Esophagus muscularis mucosa (tissue), 4 donors: Measurements from ENCODE around the gene ACER3. TPM values are rescaled to one million over a fixed set of nuclear protein-coding genes. Genes with fewer than 3 reads are reported as not detected.

ENCODE experiments used
- DNase-seq: peaks from one replicate; pipeline ENCODE4 v3.0.0-alpha.2; 2017; ENCODE audit errors: extremely low spot score
- H3K27ac ChIP-seq, 4 donors: fragments of 200-600 bp; sonication (generic); replicated peaks in 1 of 4; 1 replicate in 3 of 4; 2 replicates in 1 of 4; pipeline ENCODE4 v1.5.1; 2016 to 2019; ENCODE audit warnings: mild to moderate bottlenecking in 1 of 4
- H3K27me3 ChIP-seq, 4 donors: fragments of 200-600 bp; sonication (generic); one replicate each; pipeline versions ENCODE4 v1.5.1 to v1.6.0; 2016 to 2019
- H3K36me3 ChIP-seq, 4 donors: fragments of 200-600 bp; sonication (generic); one replicate each; pipeline ENCODE4 v1.5.1; 2016 to 2019
- H3K4me1 ChIP-seq, 4 donors: fragments of 200-600 bp; sonication (generic); one replicate each; pipeline ENCODE4 v1.5.1; 2016 to 2019
- H3K4me3 ChIP-seq, 4 donors: fragments of 200-600 bp; sonication (generic); 1 replicate in 2 of 4; 2 replicates in 2 of 4; pipeline ENCODE4 v1.5.1; 2016 to 2019; ENCODE audit warnings: mild to moderate bottlenecking in 4 of 4, moderate library complexity in 1 of 4
- H3K9me3 ChIP-seq, 4 donors: fragments of 200-600 bp; sonication (generic); 1 replicate in 3 of 4; 2 replicates in 1 of 4; pipeline ENCODE4 v1.5.1; 2016 to 2019
- EP300 ChIP-seq: sonication (generic); formaldehyde crosslinking; IDR thresholded peaks from one replicate; pipeline ENCODE4 v1.6.1; 2017; ENCODE audit warnings: antibody characterized with exemption
- POLR2A ChIP-seq: fragments of 450-650 bp; IDR thresholded peaks from one replicate; pipeline ENCODE4 v1.6.1; 2017; ENCODE audit warnings: antibody characterized with exemption, moderate library complexity, mild to moderate bottlenecking, low read depth
- POLR2AphosphoS5 ChIP-seq, 2 donors: sonication (generic); formaldehyde crosslinking; IDR thresholded peaks; one replicate each; pipeline ENCODE4 v1.6.1; 2017; ENCODE audit warnings: antibody characterized with exemption in 2 of 2
- WGBS: methylation state at CpG from one replicate; pipeline ENCODE4 v1.1.5; 2018; 5-methylcytosine and 5-hydroxymethylcytosine counted together
- intact Hi-C: fragments of 100-400 bp; cut with DNase I; formaldehyde crosslinking; loops from one replicate; pipeline ENCODE4 v1.15.1; 2023
- total RNA-seq, 4 donors: library from RNA; depleted of rRNA; stranded (reverse); fragments of >200 nt; gene quantifications; one replicate each; pipeline versions ENCODE4 v1.1.0 to v1.2.1, GENCODE V29; 2016
- TF ChIP-seq, protein P1 (sequence below), 3 experiments: fragments of 200-600 bp in 2 of 3; fragments of 450-650 bp in 1 of 3; sonication (generic) in 2 of 3; IDR thresholded peaks; one replicate each; pipeline ENCODE4 v1.5.1; 2017 to 2019; ENCODE audit warnings: antibody characterized with exemption in 3 of 3, mild to moderate bottlenecking in 2 of 3, moderate library complexity in 1 of 3

The ACER3 gene
- total RNA-seq, 4 donors from 2014 or later = 10.5 to 12.8 (median 11.2) TPM

DNA sequence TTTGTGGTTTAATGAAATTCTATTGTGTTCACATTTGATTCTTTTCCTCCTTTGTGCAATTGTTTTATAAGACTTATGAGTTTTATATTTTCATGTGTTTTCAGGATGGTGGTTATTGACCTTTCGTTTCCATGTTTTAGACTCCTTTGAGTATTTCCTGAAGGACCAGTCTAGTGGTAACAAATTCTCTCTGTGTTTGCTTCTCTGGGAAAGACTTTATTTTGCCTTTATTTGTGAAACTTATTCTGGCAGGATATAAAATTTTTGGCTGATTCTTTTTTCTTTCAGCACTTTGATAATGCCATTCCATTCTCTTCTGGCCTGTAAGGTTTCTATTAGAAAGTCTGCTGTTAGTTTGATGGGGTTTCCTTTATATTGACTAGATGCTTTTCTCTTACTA, 83.5 kb downstream of the ACER3 start:
- Histone ChIP-seq H3K27ac (no peak overlapping the region), H3K4me3 (no peak overlapping the region), H3K4me1 (no peaks in the 10 kb centered on the region), H3K36me3 (no peaks in the 10 kb centered on the region), H3K9me3 (peaks cover 0 to 10% (median 4%) of the 10 kb centered on the region in 4 donors), H3K27me3 (no peaks in the 10 kb centered on the region)
- DNase-seq = no peak
- intact Hi-C loops = no loop called here
- TF ChIP-seq POLR2A = no peak
- no peak for TF ChIP-seq EP300
- TF ChIP-seq, protein P1, sequence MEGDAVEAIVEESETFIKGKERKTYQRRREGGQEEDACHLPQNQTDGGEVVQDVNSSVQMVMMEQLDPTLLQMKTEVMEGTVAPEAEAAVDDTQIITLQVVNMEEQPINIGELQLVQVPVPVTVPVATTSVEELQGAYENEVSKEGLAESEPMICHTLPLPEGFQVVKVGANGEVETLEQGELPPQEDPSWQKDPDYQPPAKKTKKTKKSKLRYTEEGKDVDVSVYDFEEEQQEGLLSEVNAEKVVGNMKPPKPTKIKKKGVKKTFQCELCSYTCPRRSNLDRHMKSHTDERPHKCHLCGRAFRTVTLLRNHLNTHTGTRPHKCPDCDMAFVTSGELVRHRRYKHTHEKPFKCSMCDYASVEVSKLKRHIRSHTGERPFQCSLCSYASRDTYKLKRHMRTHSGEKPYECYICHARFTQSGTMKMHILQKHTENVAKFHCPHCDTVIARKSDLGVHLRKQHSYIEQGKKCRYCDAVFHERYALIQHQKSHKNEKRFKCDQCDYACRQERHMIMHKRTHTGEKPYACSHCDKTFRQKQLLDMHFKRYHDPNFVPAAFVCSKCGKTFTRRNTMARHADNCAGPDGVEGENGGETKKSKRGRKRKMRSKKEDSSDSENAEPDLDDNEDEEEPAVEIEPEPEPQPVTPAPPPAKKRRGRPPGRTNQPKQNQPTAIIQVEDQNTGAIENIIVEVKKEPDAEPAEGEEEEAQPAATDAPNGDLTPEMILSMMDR (IDR thresholded peaks at IDR 0.05) = no peak
- TF ChIP-seq POLR2AphosphoS5 (IDR thresholded peaks at IDR 0.05) = no peak
- 92% methylated on average over 1 of the region's 1 CpG for WGBS

DNA sequence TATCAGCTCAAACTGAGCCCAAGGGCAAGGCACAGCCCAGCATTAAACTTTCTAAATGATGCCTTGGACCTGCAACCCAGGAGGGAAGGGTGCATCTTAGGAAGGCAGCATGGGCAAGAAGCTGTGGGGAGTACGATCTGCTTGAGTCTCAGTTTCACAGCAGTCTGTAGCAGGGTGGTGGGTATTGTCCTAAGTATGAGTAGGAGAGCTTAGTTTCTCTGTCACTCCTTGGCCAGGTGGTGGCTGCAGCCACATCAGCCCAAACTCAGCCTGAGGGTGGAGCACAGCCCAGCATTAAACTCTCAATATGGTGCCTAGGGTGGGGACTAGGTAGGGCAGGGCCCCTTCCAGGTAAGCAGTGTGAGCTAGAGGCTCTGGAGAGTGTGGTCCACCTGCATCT, 85.5 kb downstream of the ACER3 start:
- no peaks in the 10 kb centered on the region for H3K36me3 ChIP-seq
- no peaks in the 10 kb centered on the region for H3K4me1 ChIP-seq
- peaks cover 0 to 10% (median 4%) of the 10 kb centered on the region in 4 donors for H3K9me3 ChIP-seq
- TF ChIP-seq, protein P1 (IDR thresholded peaks at IDR 0.05) = no peak
- TF ChIP-seq EP300 (no peak), POLR2AphosphoS5 (IDR thresholded peaks at IDR 0.05) (no peak), POLR2A (no peak)
- no peak overlapping the region for H3K27ac ChIP-seq
- intact Hi-C loops = no loop called here
- 100% methylated on average over 1 of the region's 1 CpG for WGBS
- DNase-seq = no peak
- no peaks in the 10 kb centered on the region for H3K27me3 ChIP-seq
- no peak overlapping the region for H3K4me3 ChIP-seq

DNA sequence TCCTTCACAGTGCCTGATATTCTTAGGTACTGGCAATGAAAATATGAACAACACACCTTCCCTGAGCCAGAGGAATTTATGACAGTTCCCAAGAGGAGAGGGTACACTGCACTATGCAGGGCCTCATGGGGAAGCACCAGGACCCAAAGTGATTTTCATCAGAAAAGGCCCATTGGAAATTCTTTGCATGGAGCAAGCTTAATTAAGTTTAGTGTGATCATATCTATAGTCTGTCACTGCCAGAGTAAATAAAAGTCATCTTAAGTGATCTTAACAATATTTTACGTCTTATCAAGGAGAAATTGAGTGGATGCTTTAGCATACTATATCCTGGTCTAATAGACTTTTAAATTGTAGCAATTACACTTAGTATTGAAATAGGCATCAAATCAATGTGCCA, 86.5 kb downstream of the ACER3 start:
- H3K9me3 ChIP-seq = peaks cover 0 to 10% (median 4%) of the 10 kb centered on the region in 4 donors

DNA sequence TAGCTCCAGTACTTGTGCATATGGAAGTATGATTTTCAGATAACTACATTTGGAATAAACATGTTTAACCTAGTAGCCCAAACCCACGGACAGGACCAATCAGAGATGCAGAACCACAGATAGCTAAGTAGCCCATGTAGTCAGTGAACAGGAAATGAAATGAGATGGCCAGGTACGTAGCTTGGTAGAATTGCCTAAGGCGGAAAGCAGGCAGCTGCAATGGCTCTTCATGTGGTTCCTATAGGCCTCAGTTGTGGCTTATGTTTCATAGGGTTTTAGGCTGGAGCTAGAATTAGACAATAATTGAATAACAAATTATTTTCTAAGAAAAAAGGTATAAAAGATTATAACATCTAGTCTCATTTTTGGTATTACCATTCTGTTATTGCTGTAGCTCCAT, 87.1 kb downstream of the ACER3 start:
- 96% methylated on average over 3 of the region's 3 CpGs for WGBS
- no peaks in the 10 kb centered on the region for H3K27me3 ChIP-seq
- intact Hi-C loops = no loop called here
- H3K9me3 ChIP-seq = peaks cover 0 to 10% (median 4%) of the 10 kb centered on the region in 4 donors
- no peaks in the 10 kb centered on the region for H3K4me1 ChIP-seq
- TF ChIP-seq EP300 = no peak
- no peak for TF ChIP-seq POLR2A
- TF ChIP-seq POLR2AphosphoS5 (IDR thresholded peaks at IDR 0.05) = no peak
- TF ChIP-seq, protein P1 (IDR thresholded peaks at IDR 0.05) = no peak
- no peak overlapping the region for H3K4me3 ChIP-seq
- no peaks in the 10 kb centered on the region for H3K36me3 ChIP-seq
- no peak overlapping the region for H3K27ac ChIP-seq
- no peak for DNase-seq

More for the DNA sequence above, 86.5 kb downstream of the ACER3 start:
- WGBS = 100% methylated on average over 1 of the region's 1 CpG
- Histone ChIP-seq H3K36me3 (no peaks in the 10 kb centered on the region), H3K27ac (no peak overlapping the region), H3K4me1 (no peaks in the 10 kb centered on the region), H3K27me3 (no peaks in the 10 kb centered on the region), H3K4me3 (no peak overlapping the region)
- DNase-seq = no peak
- TF ChIP-seq EP300 = no peak
- TF ChIP-seq POLR2A = no peak
- TF ChIP-seq, protein P1 (IDR thresholded peaks at IDR 0.05) = no peak
- TF ChIP-seq POLR2AphosphoS5 (IDR thresholded peaks at IDR 0.05) = no peak
- intact Hi-C loops = no loop called here

DNA sequence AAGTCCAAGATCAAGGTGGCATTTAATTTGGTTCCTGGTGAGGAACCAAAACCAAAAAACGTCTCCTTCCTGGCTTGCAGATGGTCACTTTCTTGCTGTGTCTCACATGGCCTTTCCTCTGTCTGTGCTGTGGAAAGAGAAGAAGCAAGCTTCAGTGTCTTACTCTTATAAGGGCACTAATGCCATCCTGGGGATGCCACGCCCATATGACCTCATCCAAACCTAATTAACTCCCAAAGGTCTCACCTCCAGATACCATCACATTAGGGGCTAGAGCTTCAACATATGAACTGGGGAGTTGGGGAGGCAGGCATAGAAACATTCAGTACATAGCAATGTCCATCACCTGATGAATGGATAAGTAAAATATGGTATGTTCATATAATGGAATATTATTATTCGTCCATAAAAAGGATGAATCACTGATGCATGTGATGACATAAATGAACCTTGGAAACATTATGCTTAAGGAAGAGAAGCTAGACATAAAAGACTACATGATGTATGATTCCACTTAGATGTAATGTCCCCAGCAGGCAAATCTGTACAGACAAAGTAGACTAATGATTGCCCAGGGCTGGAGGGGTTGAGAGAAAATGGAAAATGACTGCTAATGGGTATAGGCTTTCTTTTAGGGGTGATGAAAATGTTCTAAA, 94.9 kb downstream of the ACER3 start:
- Histone ChIP-seq H3K4me3 (no peak overlapping the region), H3K9me3 (no peaks in the 10 kb centered on the region), H3K27me3 (no peaks in the 10 kb centered on the region), H3K27ac (no peak overlapping the region), H3K4me1 (no peaks in the 10 kb centered on the region), H3K36me3 (peaks cover 0 to 17% (median 3%) of the 10 kb centered on the region in 4 donors)
- DNase-seq = no peak
- TF ChIP-seq EP300 (no peak), POLR2A (no peak), POLR2AphosphoS5 (IDR thresholded peaks at IDR 0.05) (no peak)
- TF ChIP-seq, protein P1 (IDR thresholded peaks at IDR 0.05) = no peak
- intact Hi-C loops = no loop called here
- 90% methylated on average over 3 of the region's 3 CpGs for WGBS
